GM23248 (cell line): Measurements from ENCODE around the gene SLC36A2. TPM values are rescaled to one million over a fixed set of nuclear protein-coding genes. Genes with fewer than 3 reads are reported as not detected.
"Not testable (repeated sequence)": the region's sequence is repeated elsewhere in the genome, so short reads cannot be mapped to it uniquely, and the experiment has no call there.

ENCODE experiments used
- DNase-seq: peaks from one replicate; pipeline ENCODE4 v3.0.0-alpha.2; 2015
- H2AFZ ChIP-seq: fragments of 200-600 bp; sonication (generic); 2 replicates; pipeline ENCODE4 v1.6.1; 2016; ENCODE audit warnings: antibody characterized with exemption
- H3F3A ChIP-seq: fragments of 200-600 bp; sonication (generic); 2 replicates; pipeline ENCODE4 v1.6.1; 2016; ENCODE audit warnings: mild to moderate bottlenecking, antibody characterized with exemption, mixed run types; ENCODE audit not compliant: insufficient read depth
- H3K27ac ChIP-seq: fragments of 200-600 bp; sonication (generic); 2 replicates; pipeline ENCODE4 v1.5.1; 2016; ENCODE audit warnings: mild to moderate bottlenecking
- H3K27me3 ChIP-seq: fragments of 200-600 bp; sonication (generic); replicated peaks from 2 replicates; pipeline ENCODE4 v1.6.1; 2016; ENCODE audit warnings: mild to moderate bottlenecking; ENCODE audit not compliant: insufficient read depth
- H3K36me3 ChIP-seq: fragments of 200-600 bp; sonication (generic); 2 replicates; pipeline ENCODE4 v1.6.1; 2016; ENCODE audit warnings: low read depth, mild to moderate bottlenecking
- H3K4me1 ChIP-seq: fragments of 200-600 bp; sonication (generic); 2 replicates; pipeline ENCODE4 v1.6.1; 2016; ENCODE audit warnings: mild to moderate bottlenecking; ENCODE audit not compliant: insufficient read depth
- H3K4me2 ChIP-seq: fragments of 200-600 bp; sonication (generic); one replicate; pipeline ENCODE4 v1.6.1; 2016; ENCODE audit warnings: mild to moderate bottlenecking; ENCODE audit not compliant: unreplicated experiment
- H3K4me3 ChIP-seq: fragments of 200-600 bp; sonication (generic); 2 replicates; pipeline ENCODE4 v1.5.1; 2016; ENCODE audit warnings: mild to moderate bottlenecking
- H3K79me2 ChIP-seq: fragments of 200-600 bp; sonication (generic); 2 replicates; pipeline ENCODE4 v1.6.1; 2016; ENCODE audit warnings: mild to moderate bottlenecking; ENCODE audit not compliant: insufficient read depth
- H3K9ac ChIP-seq: fragments of 200-600 bp; sonication (generic); 2 replicates; pipeline ENCODE4 v1.6.1; 2016; ENCODE audit warnings: mild to moderate bottlenecking
- H3K9me2 ChIP-seq: fragments of 200-600 bp; sonication (generic); 2 replicates; pipeline ENCODE4 v1.6.1; 2016; ENCODE audit warnings: mixed run types, mild to moderate bottlenecking, moderate library complexity; ENCODE audit not compliant: insufficient read depth
- H3K9me3 ChIP-seq: fragments of 200-600 bp; sonication (generic); one replicate; pipeline ENCODE4 v1.6.1; 2017; ENCODE audit warnings: low read depth
- H4K20me1 ChIP-seq: fragments of 200-600 bp; sonication (generic); 2 replicates; pipeline ENCODE4 v1.6.0; 2016; ENCODE audit not compliant: insufficient read depth
- EZH2 ChIP-seq: fragments of 200-600 bp; sonication (generic); IDR thresholded peaks from 2 replicates; pipeline ENCODE4 v1.6.1; 2018; ENCODE audit warnings: antibody characterized with exemption, mild to moderate bottlenecking; ENCODE audit not compliant: insufficient read depth, poor library complexity, severe bottlenecking
- EZH2phosphoT487 ChIP-seq: fragments of 200-600 bp; sonication (generic); IDR thresholded peaks from 2 replicates; pipeline ENCODE4 v1.6.1; 2018; ENCODE audit warnings: antibody characterized with exemption, moderate library complexity, mild to moderate bottlenecking, low read depth; ENCODE audit not compliant: insufficient read depth
- WGBS, 2 experiments: methylation state at CpG; one replicate each; pipeline ENCODE4 v1.1.6; 2015 to 2017; ENCODE audit warnings: low lambda C conversion rate in 2 of 2, low coverage in 1 of 2; ENCODE audit errors: missing lambda C conversion rate in 2 of 2; 5-methylcytosine and 5-hydroxymethylcytosine counted together
- in situ Hi-C: fragments of 300-500 bp; cut with MboI; formaldehyde crosslinking; loops from 2 replicates; pipeline ENCODE4 v1.15.0; 2020
- polyA plus RNA-seq: library from polyadenylated mRNA; unstranded; fragments of >200 nt; fragmentation: Nextera tagmentation; extraction: Ambion mirVana; gene quantifications from 2 replicates; pipeline ENCODE4 v1.2.1, GENCODE V29; 2016
- total RNA-seq: library from RNA; depleted of rRNA; stranded (reverse); fragments of >200 nt; shearing (Covaris generic); gene quantifications from 2 replicates; pipeline ENCODE4 v1.2.3, GENCODE V29; 2014

SLC36A2 gene
- total and polyA plus RNA-seq, 2 experiments from 2014 or later = not detected

GRCh38 chr5:151382576-151382975 is 35.2 kb upstream of the SLC36A2 start:
- Histone ChIP-seq H2AFZ (no peak overlapping the region), H3K4me2 (no peak overlapping the region), H3K27ac (no peak overlapping the region), H3K4me1 (no peaks in the 10 kb centered on the region), H3K9me2 (no peaks in the 10 kb centered on the region), H3K27me3 (peaks cover 11% of the 10 kb centered on the region; the same call in 1 of the 2 replicates), H3F3A (no peaks in the 10 kb centered on the region), H4K20me1 (no peaks in the 10 kb centered on the region), H3K79me2 (no peaks in the 10 kb centered on the region), H3K4me3 (no peak overlapping the region), H3K9me3 (no peaks in the 10 kb centered on the region), H3K36me3 (no peaks in the 10 kb centered on the region), H3K9ac (no peak overlapping the region)
- TF ChIP-seq EZH2 = no peak
- TF ChIP-seq EZH2phosphoT487 = no peak
- in situ Hi-C loops = no loop called here
- no peak for DNase-seq
- WGBS, 2 experiments = 55 to 68% methylated on average over 2 of the region's 2 CpGs

DNA sequence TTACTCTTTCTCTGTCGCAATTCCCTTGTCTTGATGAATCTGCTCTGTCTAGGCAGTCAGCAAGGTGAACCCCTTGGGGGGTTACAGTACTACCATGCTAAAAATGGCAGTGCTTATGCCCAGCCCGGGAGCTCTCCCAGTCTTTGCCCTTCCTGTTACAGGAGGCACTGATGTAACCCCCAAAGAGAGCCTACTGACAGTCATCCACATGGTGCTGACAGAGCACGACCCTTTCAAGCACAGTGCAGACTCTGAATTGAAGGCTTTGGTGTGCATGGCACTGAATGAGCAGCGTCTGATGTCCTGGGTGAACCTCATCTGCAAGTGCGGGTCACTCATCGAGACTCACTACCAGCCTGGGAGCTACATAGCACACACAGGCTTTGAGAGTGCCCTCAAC is 34.5 kb upstream of the SLC36A2 start:
- 58 to 61% methylated on average over 6 of the region's 6 CpGs for WGBS, 2 experiments
- Histone ChIP-seq H3K27ac (no peak overlapping the region), H3K9ac (no peak overlapping the region), H3K36me3 (no peaks in the 10 kb centered on the region), H3K9me2 (no peaks in the 10 kb centered on the region), H3F3A (no peaks in the 10 kb centered on the region), H3K9me3 (no peaks in the 10 kb centered on the region), H3K4me1 (no peaks in the 10 kb centered on the region), H4K20me1 (no peaks in the 10 kb centered on the region), H2AFZ (no peak overlapping the region), H3K4me2 (no peak overlapping the region), H3K27me3 (peaks cover 11% of the 10 kb centered on the region; the same call in 1 of the 2 replicates), H3K4me3 (no peak overlapping the region), H3K79me2 (no peaks in the 10 kb centered on the region)
- TF ChIP-seq EZH2 (no peak), EZH2phosphoT487 (no peak)
- DNase-seq = no peak
- in situ Hi-C loops = no loop called here

- H3K9ac ChIP-seq = no peak overlapping the region
- H3K9me2 ChIP-seq = no peaks in the 10 kb centered on the region
- 63 to 70% methylated on average over 6 of the region's 6 CpGs for WGBS, 2 experiments
- in situ Hi-C loops = no loop called here
- H3K4me1 ChIP-seq = no peaks in the 10 kb centered on the region
- no peaks in the 10 kb centered on the region for H3K79me2 ChIP-seq
- H3K4me2 ChIP-seq = no peak overlapping the region
- 0 out of 2 replicates have a peak, but pooled peaks cover 2% of the 10 kb centered on the region for H3K27me3 ChIP-seq
- H3K36me3 ChIP-seq = no peaks in the 10 kb centered on the region
- DNase-seq = no peak
- H4K20me1 ChIP-seq = no peaks in the 10 kb centered on the region
- no peaks in the 10 kb centered on the region for H3K9me3 ChIP-seq
- H3K4me3 ChIP-seq = no peak overlapping the region
- H3F3A ChIP-seq = no peaks in the 10 kb centered on the region
- H2AFZ ChIP-seq = no peak overlapping the region
- no peak overlapping the region for H3K27ac ChIP-seq
- TF ChIP-seq EZH2phosphoT487 (no peak), EZH2 (no peak)
These were observed 31.3 kb upstream of the SLC36A2 start for GRCh38 chr5:151378616-151379015.

- 55 to 58% methylated on average over 1 of the region's 1 CpG for WGBS, 2 experiments
- H3K27me3 ChIP-seq = no peaks in the 10 kb centered on the region
- no peak overlapping the region for H3K27ac ChIP-seq
- H3K9me3 ChIP-seq = no peaks in the 10 kb centered on the region
- no peaks in the 10 kb centered on the region for H4K20me1 ChIP-seq
- DNase-seq = no peak
- H2AFZ ChIP-seq = no peak overlapping the region
- H3K36me3 ChIP-seq = no peaks in the 10 kb centered on the region
- in situ Hi-C loops = no loop called here
- no peak overlapping the region for H3K9ac ChIP-seq
- H3K4me1 ChIP-seq = no peaks in the 10 kb centered on the region
- H3K4me2 ChIP-seq = no peak overlapping the region
- H3K4me3 ChIP-seq = no peak overlapping the region
- H3K79me2 ChIP-seq = no peaks in the 10 kb centered on the region
- H3K9me2 ChIP-seq = no peaks in the 10 kb centered on the region
- no peaks in the 10 kb centered on the region for H3F3A ChIP-seq
- TF ChIP-seq EZH2 = no peak
- no peak for TF ChIP-seq EZH2phosphoT487
These were observed 27.2 kb upstream of the SLC36A2 start for GRCh38 chr5:151374539-151374938.

- H3K36me3 ChIP-seq, H3K79me2 ChIP-seq, H3K27me3 ChIP-seq, H2AFZ ChIP-seq, H3K9me3 ChIP-seq, H3K9ac ChIP-seq, H3K27ac ChIP-seq, in situ Hi-C loops, H3K4me2 ChIP-seq, H4K20me1 ChIP-seq, H3K9me2 ChIP-seq, H3K4me3 ChIP-seq, H3K4me1 ChIP-seq, DNase-seq, H3F3A ChIP-seq: not testable (repeated sequence)
- 48 to 49% methylated on average over 6 of the region's 6 CpGs for WGBS, 2 experiments
These were observed 19.7 kb upstream of the SLC36A2 start for GRCh38 chr5:151367038-151367437.
